ENCODE measurements around the gene GNB2.

The GNB2 gene

DNA sequence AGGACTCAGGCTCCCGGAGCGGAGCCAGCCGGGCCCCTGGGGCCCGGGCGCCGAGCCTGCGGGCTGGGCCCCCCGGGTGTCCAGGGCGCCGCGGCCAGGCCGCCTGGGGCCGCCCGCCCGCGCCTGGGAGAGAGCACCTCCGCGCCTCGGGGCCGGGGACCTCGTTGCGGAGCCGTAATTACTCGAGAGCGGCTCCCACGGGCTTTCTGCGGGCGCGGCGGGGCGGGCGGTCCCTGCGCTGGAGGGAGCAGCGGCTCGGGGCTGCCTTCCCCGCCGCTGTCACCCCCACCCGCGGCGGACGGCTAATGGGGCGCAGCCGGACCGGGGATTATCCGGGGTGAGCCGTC, 1.5 kb downstream of the GNB2 start:
- ATAC-seq (no peak), DNase-seq (ENCODE audit: low spot score in 2 of 2) (no peak)
- H3K27ac Mint-ChIP-seq = peak overlapping the region; percentile 98

DNA sequence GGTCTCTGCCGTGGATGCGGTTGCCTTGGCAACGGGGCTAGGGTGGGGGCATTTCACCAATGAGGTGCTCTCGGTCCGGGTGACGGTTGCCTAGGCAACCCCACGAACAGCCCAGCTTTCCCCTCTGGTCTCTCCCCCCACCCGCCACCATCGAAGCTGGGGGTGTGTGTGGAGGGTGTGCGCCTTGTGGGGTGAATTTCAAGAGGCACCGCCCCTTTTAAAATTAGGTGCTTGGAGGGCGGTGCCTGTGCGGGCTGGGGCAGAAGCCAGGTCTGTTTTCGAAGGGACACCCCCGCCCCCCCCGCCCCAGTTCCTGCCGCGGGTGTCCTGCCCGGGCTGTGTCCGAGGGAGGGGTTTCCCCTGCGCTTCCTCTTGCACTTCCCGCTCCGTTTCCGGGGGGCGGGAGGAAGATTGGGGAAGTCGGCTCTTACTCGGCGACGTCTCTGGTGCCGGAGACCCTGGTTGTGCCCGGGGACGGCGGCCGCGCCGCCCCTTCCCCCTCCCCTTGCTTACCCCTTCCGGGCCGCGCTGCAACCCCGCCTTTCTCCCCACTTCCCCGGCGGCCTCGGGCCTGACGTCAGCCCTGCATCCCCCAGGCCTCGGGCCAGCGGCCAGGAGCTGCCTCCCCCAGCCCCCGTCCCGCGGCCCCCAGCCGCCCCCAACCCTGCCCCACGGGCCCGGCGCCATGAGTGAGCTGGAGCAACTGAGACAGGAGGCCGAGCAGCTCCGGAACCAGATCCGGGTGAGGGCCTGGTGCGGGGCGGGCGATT, 2.2 kb downstream of the GNB2 start:
- peak; percentile 59 for ATAC-seq
- Mint-ChIP-seq H3K36me3 (peaks cover 78% of the 10 kb centered on the region), H3K9me3 (no peaks in the 10 kb centered on the region), H3K4me1 (peaks cover 41% of the 10 kb centered on the region), H3K4me3 (peak overlapping the region; percentile 98), H3K27ac (peak overlapping the region; percentile 75)
- DNase-seq (ENCODE audit: low spot score in 2 of 2) = peak; percentile 56 to 89

More for the DNA sequence above, 1.5 kb downstream of the GNB2 start:
- H3K9me3 Mint-ChIP-seq = no peaks in the 10 kb centered on the region
- H3K4me1 Mint-ChIP-seq = peaks cover 36% of the 10 kb centered on the region
- H3K36me3 Mint-ChIP-seq = peaks cover 71% of the 10 kb centered on the region
- H3K4me3 Mint-ChIP-seq = peak overlapping the region; percentile 98

DNA sequence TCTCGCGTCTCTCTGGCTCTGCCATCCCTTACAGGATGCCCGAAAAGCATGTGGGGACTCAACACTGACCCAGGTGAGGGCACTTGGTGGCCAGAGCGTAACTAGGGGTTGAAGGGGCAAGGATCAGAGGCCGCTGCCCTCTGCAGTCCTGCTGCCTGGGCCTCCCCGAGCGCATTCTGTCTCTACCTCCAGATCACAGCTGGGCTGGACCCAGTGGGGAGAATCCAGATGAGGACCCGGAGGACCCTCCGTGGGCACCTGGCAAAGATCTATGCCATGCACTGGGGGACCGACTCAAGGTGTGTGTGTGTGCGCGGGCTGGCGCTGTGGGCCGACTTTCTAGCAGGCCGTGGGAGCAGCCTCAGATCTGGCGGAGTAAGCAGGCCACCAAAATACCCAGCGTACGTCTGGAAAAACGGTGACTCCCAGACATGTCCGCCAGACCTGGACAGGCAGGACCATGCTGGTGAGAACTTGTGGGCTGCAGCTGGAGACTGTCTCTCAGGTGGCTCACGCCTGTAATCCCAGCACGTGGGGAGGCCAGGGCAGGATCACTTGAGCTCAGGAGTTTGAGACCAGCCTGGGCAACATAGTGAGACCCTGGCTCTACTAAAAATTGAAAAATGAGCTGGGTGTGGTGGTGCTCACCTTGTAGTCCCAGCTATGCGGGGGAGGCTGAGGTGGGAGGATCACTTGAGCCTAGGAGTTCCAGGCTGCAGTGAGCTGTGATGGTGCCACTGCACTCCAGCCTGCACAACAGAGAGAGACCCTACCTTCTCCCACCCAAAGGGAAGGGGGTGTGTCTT, 3.2 kb downstream of the GNB2 start:
- Mint-ChIP-seq H3K4me1 (peaks cover 45% of the 10 kb centered on the region), H3K36me3 (peaks cover 88% of the 10 kb centered on the region), H3K4me3 (peak overlapping the region; percentile 98), H3K9me3 (no peaks in the 10 kb centered on the region), H3K27ac (peak overlapping the region; percentile 75)
- DNase-seq (ENCODE audit: low spot score in 2 of 2) (peak in 1 of 2 donors; percentile 58), ATAC-seq (no peak)

DNA sequence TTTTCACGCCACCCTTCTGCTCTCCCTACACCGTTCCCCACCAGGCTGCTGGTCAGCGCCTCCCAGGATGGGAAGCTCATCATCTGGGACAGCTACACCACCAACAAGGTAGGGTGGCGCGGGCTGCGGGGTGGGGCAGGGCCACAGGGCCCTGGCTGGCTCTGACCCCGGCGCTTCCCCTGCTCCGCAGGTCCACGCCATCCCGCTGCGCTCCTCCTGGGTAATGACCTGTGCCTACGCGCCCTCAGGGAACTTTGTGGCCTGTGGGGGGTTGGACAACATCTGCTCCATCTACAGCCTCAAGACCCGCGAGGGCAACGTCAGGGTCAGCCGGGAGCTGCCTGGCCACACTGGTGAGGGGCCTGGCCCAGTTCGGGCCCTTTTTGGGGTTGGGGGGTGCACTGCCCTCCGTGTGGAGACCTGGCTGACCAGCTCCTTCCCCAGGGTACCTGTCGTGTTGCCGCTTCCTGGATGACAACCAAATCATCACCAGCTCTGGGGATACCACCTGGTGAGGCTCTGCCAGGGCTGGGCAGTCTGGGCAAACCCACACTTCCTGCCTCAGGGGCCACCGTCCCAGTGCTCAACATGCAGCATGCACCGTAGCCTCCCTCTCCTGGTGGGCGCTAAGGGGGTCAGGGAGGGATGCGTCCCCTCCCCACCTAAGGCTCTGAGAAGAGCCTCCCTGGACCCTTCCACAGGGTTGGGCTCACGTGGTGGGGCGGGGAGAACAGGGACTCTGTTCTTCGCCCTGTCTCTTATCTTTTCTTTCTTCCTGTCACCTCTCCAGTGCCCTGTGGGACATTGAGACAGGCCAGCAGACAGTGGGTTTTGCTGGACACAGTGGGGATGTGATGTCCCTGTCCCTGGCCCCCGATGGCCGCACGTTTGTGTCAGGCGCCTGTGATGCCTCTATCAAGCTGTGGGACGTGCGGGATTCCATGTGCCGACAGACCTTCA, 4.0 kb downstream of the GNB2 start:
- H3K4me1 Mint-ChIP-seq = peaks cover 48% of the 10 kb centered on the region
- DNase-seq (ENCODE audit: low spot score in 2 of 2) (peak in 1 of 2 donors; percentile 54), ATAC-seq (no peak)
- peaks cover 97% of the 10 kb centered on the region for H3K36me3 Mint-ChIP-seq
- no peaks in the 10 kb centered on the region for H3K9me3 Mint-ChIP-seq
- H3K27ac Mint-ChIP-seq = peak overlapping the region; percentile 86
- peak overlapping the region; percentile 44 for H3K4me3 Mint-ChIP-seq

DNA sequence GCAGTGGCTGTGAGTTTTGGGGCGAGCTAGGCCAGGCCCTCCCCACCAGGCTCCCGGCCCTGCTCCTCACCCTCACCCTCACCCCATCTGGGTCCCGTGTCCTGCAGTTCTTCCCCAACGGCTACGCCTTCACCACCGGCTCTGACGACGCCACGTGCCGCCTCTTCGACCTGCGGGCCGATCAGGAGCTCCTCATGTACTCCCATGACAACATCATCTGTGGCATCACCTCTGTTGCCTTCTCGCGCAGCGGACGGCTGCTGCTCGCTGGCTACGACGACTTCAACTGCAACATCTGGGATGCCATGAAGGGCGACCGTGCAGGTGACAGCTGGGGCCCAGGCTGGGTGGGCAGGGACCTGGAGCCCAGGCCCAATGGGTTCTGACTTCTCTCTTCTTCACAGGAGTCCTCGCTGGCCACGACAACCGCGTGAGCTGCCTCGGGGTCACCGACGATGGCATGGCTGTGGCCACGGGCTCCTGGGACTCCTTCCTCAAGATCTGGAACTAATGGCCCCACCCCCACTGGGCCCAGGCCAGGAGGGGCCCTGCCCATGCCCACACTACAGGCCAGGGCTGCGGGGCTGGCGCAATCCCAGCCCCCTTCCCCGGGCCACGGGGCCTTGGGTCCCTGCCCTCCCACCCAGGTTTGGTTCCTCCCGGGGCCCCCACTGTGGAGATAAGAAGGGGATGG, 4.9 kb downstream of the GNB2 start:
- Mint-ChIP-seq H3K4me1 (peaks cover 46% of the 10 kb centered on the region), H3K36me3 (peaks cover 96% of the 10 kb centered on the region), H3K27ac (peak overlapping the region; percentile 86), H3K4me3 (peak overlapping the region; percentile 44), H3K9me3 (no peaks in the 10 kb centered on the region)
- ATAC-seq (no peak), DNase-seq (ENCODE audit: low spot score in 2 of 2) (no peak)

DNA sequence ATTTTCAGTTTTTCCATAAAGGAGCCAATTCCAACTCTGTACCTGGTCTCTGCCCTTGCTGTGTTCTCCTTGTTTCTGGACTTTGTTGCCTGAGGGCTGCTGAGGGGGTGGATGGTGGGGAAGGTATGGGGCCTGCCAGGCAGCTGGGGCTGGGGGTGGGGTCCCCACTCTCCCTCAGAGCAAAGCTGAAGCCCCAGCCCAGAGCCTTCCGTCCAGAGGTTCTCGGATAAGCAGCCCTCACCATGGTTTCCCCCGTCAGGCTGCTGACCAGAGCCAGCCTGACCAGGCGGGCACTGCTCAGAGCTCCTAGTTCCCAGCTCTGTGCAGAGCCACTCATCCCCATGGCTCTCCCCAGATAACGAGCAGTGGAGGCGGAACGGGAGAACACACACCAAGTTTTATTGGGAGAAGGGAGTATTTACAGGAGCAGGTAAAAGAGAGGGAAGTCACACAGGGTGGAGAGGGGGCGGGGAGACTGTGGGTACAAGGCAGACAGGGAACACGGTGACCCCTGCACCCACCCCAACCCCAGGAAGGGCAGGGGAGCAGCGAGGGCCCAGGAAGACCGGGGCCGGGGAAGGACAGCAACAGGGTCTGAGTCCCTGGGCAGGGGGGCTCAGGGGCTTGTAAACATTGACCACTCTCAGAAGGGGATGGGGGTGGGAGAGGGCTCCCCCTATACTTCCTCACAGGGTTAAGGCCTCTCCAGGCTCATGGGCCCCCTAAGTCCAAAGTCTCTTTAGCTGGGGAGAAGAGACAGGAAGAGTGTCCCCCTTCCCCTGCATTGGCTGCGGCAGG, 5.8 kb downstream of the GNB2 start:
- Mint-ChIP-seq H3K27ac (peak overlapping the region; percentile 78), H3K36me3 (peaks cover 90% of the 10 kb centered on the region)

DNA sequence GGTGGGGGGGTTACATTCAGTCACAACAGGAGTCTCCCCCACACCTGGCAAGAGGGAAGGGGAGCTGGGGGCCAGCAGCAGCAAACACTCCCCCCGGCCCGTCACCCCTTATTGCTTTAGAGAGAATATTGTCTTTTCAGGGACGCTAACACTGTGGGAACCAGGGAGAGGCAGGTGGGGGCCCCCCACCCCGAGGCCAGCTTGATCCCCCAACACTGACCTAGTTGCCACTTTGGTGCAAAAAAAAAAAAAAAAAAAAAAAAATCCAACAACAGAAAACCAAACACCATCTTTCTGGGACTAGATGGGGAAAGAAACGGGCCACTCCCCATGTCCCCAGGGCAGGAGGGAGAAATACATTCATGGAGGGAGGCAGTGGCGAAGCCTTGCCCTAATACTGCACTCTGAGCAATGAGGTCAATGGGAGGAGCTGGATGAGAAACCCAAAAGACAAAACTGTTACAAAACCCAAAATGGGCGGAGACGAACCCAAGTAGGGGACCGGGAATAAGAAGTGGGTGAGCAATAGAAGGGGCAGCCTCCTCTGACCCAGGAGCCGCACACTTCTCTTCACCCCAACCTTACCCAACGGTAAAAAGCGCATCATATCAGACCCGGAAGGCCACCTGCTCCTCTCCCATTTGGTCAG, 6.5 kb downstream of the GNB2 start:
- DNase-seq (ENCODE audit: low spot score in 2 of 2) (no peak), ATAC-seq (no peak)
- H3K4me3 Mint-ChIP-seq = no peak overlapping the region
- H3K4me1 Mint-ChIP-seq = peaks cover 47% of the 10 kb centered on the region
- H3K9me3 Mint-ChIP-seq = no peaks in the 10 kb centered on the region
- peak overlapping the region; percentile 78 for H3K27ac Mint-ChIP-seq
- peaks cover 86% of the 10 kb centered on the region for H3K36me3 Mint-ChIP-seq

More for the DNA sequence above, 5.8 kb downstream of the GNB2 start:
- Mint-ChIP-seq H3K4me1 (peaks cover 47% of the 10 kb centered on the region), H3K9me3 (no peaks in the 10 kb centered on the region), H3K4me3 (no peak overlapping the region)
- ATAC-seq (no peak), DNase-seq (ENCODE audit: low spot score in 2 of 2) (no peak)

DNA sequence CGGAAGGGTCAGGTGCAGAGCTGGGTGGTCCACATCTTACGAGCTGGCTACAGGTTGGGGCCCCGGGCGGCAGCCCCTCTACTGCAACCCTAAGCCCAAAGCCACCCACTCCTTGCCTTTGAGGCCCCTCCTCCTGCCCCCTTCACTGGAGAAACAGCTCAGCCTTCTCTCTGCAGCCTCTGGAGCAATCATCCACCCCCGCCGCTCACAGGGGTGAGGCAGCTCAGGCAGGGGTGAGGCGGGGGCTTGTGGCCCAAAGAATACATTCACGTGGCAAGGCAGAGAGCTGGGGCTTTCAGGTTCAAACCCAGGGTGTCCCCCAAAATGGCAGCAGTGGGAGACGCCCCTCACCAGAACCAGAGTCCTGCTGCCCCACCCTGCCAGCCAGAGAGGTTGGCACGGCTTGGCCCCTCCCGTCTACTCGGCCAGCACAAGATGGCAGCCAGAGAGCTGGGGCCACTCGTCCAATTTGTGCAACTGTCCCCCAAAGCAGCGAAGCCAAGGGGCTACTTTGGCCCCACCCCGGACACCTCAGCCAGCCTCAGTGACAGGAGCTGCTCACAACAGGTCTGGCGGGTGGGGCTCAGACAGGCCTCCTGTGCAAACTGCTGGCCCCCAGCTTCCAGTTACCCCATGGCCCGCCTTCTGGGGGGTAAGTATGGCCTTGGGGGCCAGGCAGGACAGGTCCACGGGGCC, 7.2 kb downstream of the GNB2 start:
- no peak overlapping the region for H3K4me3 Mint-ChIP-seq
- peak overlapping the region; percentile 78 for H3K27ac Mint-ChIP-seq
- ATAC-seq = no peak
- no peak for DNase-seq (ENCODE audit: low spot score in 2 of 2)
- H3K36me3 Mint-ChIP-seq = peaks cover 88% of the 10 kb centered on the region
- no peaks in the 10 kb centered on the region for H3K9me3 Mint-ChIP-seq
- H3K4me1 Mint-ChIP-seq = peaks cover 47% of the 10 kb centered on the region

DNA sequence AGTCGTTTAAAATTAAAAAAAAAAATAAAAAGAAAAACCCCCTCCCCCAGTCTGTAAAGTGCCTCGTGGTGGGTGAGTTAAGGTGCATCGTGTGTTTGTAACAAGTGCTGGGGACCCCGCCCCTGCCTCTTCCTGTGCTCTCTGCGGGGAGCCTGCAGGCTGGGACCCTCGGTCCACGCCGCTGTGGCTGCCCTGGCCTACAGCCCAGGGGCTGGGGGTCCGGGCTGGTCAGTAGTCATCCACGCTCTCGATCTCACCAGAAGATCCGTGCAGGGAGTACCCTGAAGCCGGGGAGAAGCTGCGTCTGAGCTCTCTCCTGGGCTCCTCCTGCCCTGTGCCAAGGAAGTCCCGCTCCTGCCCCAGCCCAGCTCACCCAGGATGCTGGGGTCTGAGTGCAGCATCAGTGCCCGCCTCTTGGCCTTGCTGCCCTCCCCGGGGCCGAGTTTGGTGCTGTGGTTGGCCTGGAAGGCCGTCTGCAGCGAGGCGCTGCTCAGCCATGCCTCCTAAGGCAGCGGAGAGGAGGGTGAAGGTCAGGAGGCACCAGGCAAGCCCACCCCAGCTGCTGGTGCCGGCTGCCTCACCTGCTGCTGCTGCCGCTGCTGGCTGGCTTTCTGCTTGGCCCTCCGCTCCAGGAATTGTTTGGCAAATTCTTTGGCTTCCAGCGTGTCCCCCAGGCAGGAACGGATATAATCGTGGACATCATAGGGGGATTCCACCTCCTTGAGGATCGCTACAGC, 8.1 kb downstream of the GNB2 start:
- no peak for DNase-seq (ENCODE audit: low spot score in 2 of 2)
- no peak for ATAC-seq
- H3K4me3 Mint-ChIP-seq = no peak overlapping the region
- peak overlapping the region; percentile 78 for H3K27ac Mint-ChIP-seq
- H3K9me3 Mint-ChIP-seq = no peaks in the 10 kb centered on the region
- peaks cover 88% of the 10 kb centered on the region for H3K36me3 Mint-ChIP-seq
- H3K4me1 Mint-ChIP-seq = peaks cover 41% of the 10 kb centered on the region

DNA sequence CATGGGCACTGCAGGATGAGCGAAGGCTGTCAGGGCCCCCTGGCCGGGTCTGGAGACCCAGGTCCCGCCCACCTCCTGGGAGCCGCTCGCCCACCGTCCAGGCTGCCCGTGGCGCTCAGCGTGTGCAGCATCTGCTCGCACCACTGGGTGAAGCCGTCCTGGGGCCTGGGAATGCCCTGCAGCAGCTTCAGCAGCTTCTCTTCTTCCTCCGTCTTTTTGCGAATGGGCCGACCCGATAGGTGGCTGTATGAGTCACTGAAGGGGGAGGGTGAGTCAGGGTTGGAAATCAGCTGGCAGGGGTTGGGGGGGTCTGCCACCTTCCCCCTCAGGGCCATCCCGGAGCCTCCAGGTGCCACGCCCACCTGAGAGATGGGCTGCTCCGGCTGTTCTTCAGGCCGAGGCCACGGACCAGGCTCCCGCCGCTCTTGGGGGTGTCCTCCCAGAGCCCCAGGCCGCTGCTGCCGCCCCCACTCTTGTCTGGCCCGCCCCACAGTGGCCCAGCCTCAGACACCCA, 8.7 kb downstream of the GNB2 start:
- DNase-seq (ENCODE audit: low spot score in 2 of 2) (no peak), ATAC-seq (peak; percentile 25)
- Mint-ChIP-seq H3K27ac (no peak overlapping the region), H3K36me3 (peaks cover 88% of the 10 kb centered on the region), H3K9me3 (no peaks in the 10 kb centered on the region), H3K4me1 (peaks cover 38% of the 10 kb centered on the region), H3K4me3 (no peak overlapping the region)

DNA sequence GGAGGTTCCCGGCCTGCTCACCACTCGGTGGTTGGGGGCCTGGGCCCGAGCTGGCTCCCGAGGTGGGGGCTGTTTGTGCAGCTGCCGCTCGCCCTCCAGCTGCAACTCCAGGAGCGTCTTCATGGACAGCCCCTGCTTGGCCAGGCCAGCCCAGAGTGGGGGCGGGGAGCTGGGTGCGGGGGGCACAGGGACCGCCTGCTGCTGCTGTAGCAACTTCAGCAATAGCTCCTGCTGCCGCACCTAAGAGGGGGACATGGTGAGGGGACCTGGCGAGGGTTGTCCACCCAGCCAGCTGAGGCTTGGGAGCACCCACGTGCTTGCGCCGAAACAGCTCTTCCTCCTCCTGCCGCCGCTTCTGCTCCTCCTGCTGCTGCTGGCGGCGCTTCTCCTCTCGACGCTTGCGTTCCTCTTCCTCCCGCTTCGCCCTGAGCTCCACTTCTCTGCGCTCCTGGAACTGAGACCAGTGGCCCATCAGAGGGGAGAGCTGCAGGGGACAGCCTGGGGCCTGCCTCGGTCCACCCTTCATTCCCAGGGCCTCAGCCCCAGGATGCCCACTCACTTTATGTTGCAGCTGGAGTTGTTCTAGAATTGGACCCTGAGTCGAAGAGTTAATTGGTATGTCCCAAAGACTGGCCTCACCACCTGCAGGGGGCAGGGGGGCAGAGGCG, 9.6 kb downstream of the GNB2 start:
- H3K4me3 Mint-ChIP-seq = no peak overlapping the region
- H3K9me3 Mint-ChIP-seq = no peaks in the 10 kb centered on the region
- H3K27ac Mint-ChIP-seq = no peak overlapping the region
- peaks cover 88% of the 10 kb centered on the region for H3K36me3 Mint-ChIP-seq
- DNase-seq (ENCODE audit: low spot score in 2 of 2) (no peak), ATAC-seq (no peak)
- H3K4me1 Mint-ChIP-seq = peaks cover 39% of the 10 kb centered on the region

Data from stimulated activated effector memory CD8-positive, alpha-beta T cell treated with anti-CD3 and anti-CD28 coated beads, Interleukin-12 subunit alpha, Interleukin-12 subunit beta, amount 100 ng/mL, for 72 hours (primary cell).